Mesenchymal stem cell (in vitro differentiated cells and primary cell): ENCODE results near the gene THNSL1.
A peak's percentile ranks its signal among the peaks of the same experiment; 100 is the strongest.

Experiments
- DNase-seq: peaks from one replicate; pipeline ENCODE4 v3.0.0-alpha.2; 2013
- H2AFZ ChIP-seq: one replicate; pipeline ENCODE4 v1.6.1; 2013; ENCODE audit warnings: low read depth, mild to moderate bottlenecking, control low read depth, inconsistent platforms, low read length, moderate library complexity
- H2AK5ac ChIP-seq: 2 replicates; pipeline ENCODE4 v1.6.1; 2013; ENCODE audit warnings: low read length, moderate library complexity, mild to moderate bottlenecking, inconsistent platforms; ENCODE audit not compliant: severe bottlenecking
- H2BK120ac ChIP-seq: one replicate; pipeline ENCODE4 v1.6.1; 2013; ENCODE audit warnings: low read depth, mild to moderate bottlenecking, inconsistent platforms, low read length, moderate library complexity
- H2BK12ac ChIP-seq, 2 experiments: one replicate each; pipeline ENCODE4 v1.6.1; 2013; ENCODE audit warnings: inconsistent platforms in 2 of 2, low read length in 2 of 2, mild to moderate bottlenecking in 2 of 2, moderate library complexity in 2 of 2, control low read depth in 1 of 2
- H2BK15ac ChIP-seq: one replicate; pipeline ENCODE4 v1.6.1; 2013; ENCODE audit warnings: mild to moderate bottlenecking, low read depth, inconsistent platforms; ENCODE audit not compliant: poor library complexity, severe bottlenecking
- H2BK5ac ChIP-seq: 2 replicates; pipeline ENCODE4 v1.6.1; 2013; ENCODE audit warnings: low read depth, mild to moderate bottlenecking, low read length, control low read depth, inconsistent platforms; ENCODE audit not compliant: poor library complexity, severe bottlenecking
- H3K14ac ChIP-seq, 2 experiments: one replicate each; pipeline ENCODE4 v1.6.1; 2013; ENCODE audit warnings: inconsistent platforms in 2 of 2, low read length in 2 of 2, control low read depth in 1 of 2, mild to moderate bottlenecking in 1 of 2, moderate library complexity in 1 of 2
- H3K18ac ChIP-seq, 2 experiments: one replicate each; pipeline ENCODE4 v1.6.1; 2013; ENCODE audit warnings: inconsistent platforms in 2 of 2, low read length in 2 of 2, control low read depth in 1 of 2, low read depth in 1 of 2, mild to moderate bottlenecking in 1 of 2
- H3K23ac ChIP-seq, 2 experiments: one replicate each; pipeline ENCODE4 v1.6.1; 2013; ENCODE audit warnings: inconsistent platforms in 2 of 2, low read length in 2 of 2, mild to moderate bottlenecking in 2 of 2, moderate library complexity in 2 of 2, control low read depth in 1 of 2
- H3K27ac ChIP-seq: 2 replicates; pipeline ENCODE4 v1.5.1; 2013; ENCODE audit warnings: mild to moderate bottlenecking, moderate library complexity, low read length, control low read depth, inconsistent platforms; ENCODE audit not compliant: poor library complexity, severe bottlenecking
- H3K27me3 ChIP-seq, 2 experiments: 2 replicates each; pipeline versions ENCODE4 v1.6.1 to v1.7.0; 2013; ENCODE audit warnings: low read length in 2 of 2, mild to moderate bottlenecking in 2 of 2, moderate library complexity in 2 of 2, control low read depth in 1 of 2, inconsistent platforms in 1 of 2; ENCODE audit not compliant: control insufficient read depth in 1 of 2, insufficient read depth in 1 of 2
- H3K36me3 ChIP-seq, 2 experiments: 2 replicates each; pipeline versions ENCODE4 v1.6.1 to v1.7.0; 2013; ENCODE audit warnings: low read length in 2 of 2, control low read depth in 1 of 2, inconsistent platforms in 1 of 2, low read depth in 1 of 2, mild to moderate bottlenecking in 1 of 2; ENCODE audit not compliant: insufficient read depth in 2 of 2, control insufficient read depth in 1 of 2
- H3K4ac ChIP-seq, 2 experiments: one replicate each; pipeline ENCODE4 v1.6.1; 2013; ENCODE audit warnings: inconsistent platforms in 2 of 2, low read length in 2 of 2, mild to moderate bottlenecking in 2 of 2, moderate library complexity in 2 of 2, control low read depth in 1 of 2, low read depth in 1 of 2
- H3K4me1 ChIP-seq: 2 replicates; pipeline ENCODE4 v1.6.1; 2013; ENCODE audit warnings: low read depth, low read length, control low read depth; ENCODE audit not compliant: control insufficient read depth, insufficient read depth
- H3K4me2 ChIP-seq: 2 replicates; pipeline ENCODE4 v1.6.1; 2013; ENCODE audit warnings: low read length, mild to moderate bottlenecking, inconsistent platforms; ENCODE audit not compliant: poor library complexity, severe bottlenecking
- H3K4me3 ChIP-seq, 2 experiments: 2 replicates each; pipeline versions ENCODE4 v1.5.1 to v1.7.0; 2013; ENCODE audit warnings: low read length in 2 of 2, mild to moderate bottlenecking in 2 of 2, control low read depth in 1 of 2, low read depth in 1 of 2; ENCODE audit not compliant: insufficient read depth in 1 of 2
- H3K79me1 ChIP-seq: replicated peaks from 2 replicates; pipeline ENCODE4 v1.6.1; 2013; ENCODE audit warnings: mild to moderate bottlenecking, control low read depth, low read length, inconsistent platforms; ENCODE audit not compliant: poor library complexity, severe bottlenecking
- H3K9ac ChIP-seq: 2 replicates; pipeline ENCODE4 v1.7.0; 2013; ENCODE audit warnings: mild to moderate bottlenecking, low read length, moderate library complexity
- H3K9me3 ChIP-seq: 2 replicates; pipeline ENCODE4 v1.7.0; 2013; ENCODE audit warnings: mild to moderate bottlenecking, low read length; ENCODE audit not compliant: control insufficient read depth
- H4K8ac ChIP-seq: one replicate; pipeline ENCODE4 v1.6.1; 2013; ENCODE audit warnings: inconsistent platforms, mild to moderate bottlenecking, low read length, moderate library complexity
- H4K91ac ChIP-seq: one replicate; pipeline ENCODE4 v1.6.1; 2013; ENCODE audit warnings: mild to moderate bottlenecking, low read length, inconsistent platforms
- WGBS: methylation state at CpG from one replicate; pipeline ENCODE4 v1.1.7; 2013; ENCODE audit warnings: mixed read lengths; 5-methylcytosine and 5-hydroxymethylcytosine counted together

THNSL1 gene

GRCh38 chr10:24969841-24970281, 46.6 kb upstream of the THNSL1 start:
- Histone ChIP-seq H3K27ac (no peak overlapping the region), H3K9ac (peak overlapping the region; percentile 78), H3K27me3 (no peaks in the 10 kb centered on the region), H3K36me3 (no peaks in the 10 kb centered on the region), H3K4ac (no peak overlapping the region), H3K4me1 (no peaks in the 10 kb centered on the region), H3K23ac (no peak overlapping the region), H2BK15ac (no peak overlapping the region), H2BK12ac (no peak overlapping the region), H2BK5ac (no peak overlapping the region), H3K18ac (no peak overlapping the region), H4K91ac (no peak overlapping the region), H3K14ac (no peak overlapping the region), H2AFZ (no peak overlapping the region), H2BK120ac (no peak overlapping the region), H4K8ac (no peak overlapping the region), H3K4me2 (no peak overlapping the region), H3K79me1 (no peaks in the 10 kb centered on the region), H2AK5ac (no peak overlapping the region), H3K9me3 (no peaks in the 10 kb centered on the region), H3K4me3 (peak overlapping the region in 1 of 2 experiments; percentile 25)
- 97% methylated on average over 2 of the region's 2 CpGs for WGBS
- DNase-seq: no peak

GRCh38 chr10:24971374-24971773, 45.0 kb upstream of the THNSL1 start:
- H3K4me2 ChIP-seq: no peak overlapping the region
- H3K9ac ChIP-seq: no peak overlapping the region
- H2BK15ac ChIP-seq: no peak overlapping the region
- H3K4me1 ChIP-seq: no peaks in the 10 kb centered on the region
- H3K4ac ChIP-seq: no peak overlapping the region
- no peaks in the 10 kb centered on the region for H3K27me3 ChIP-seq
- no peaks in the 10 kb centered on the region for H3K79me1 ChIP-seq
- H2BK12ac ChIP-seq: no peak overlapping the region
- H3K36me3 ChIP-seq: no peaks in the 10 kb centered on the region
- H3K27ac ChIP-seq: no peak overlapping the region
- H3K4me3 ChIP-seq: no peak overlapping the region
- H2BK120ac ChIP-seq: no peak overlapping the region
- H3K14ac ChIP-seq: no peak overlapping the region
- H2AFZ ChIP-seq: no peak overlapping the region
- no peak overlapping the region for H3K18ac ChIP-seq
- no peak overlapping the region for H4K8ac ChIP-seq
- no peaks in the 10 kb centered on the region for H3K9me3 ChIP-seq
- H3K23ac ChIP-seq: no peak overlapping the region
- no peak for DNase-seq
- no peak overlapping the region for H2AK5ac ChIP-seq
- no peak overlapping the region for H4K91ac ChIP-seq
- H2BK5ac ChIP-seq: no peak overlapping the region

GRCh38 chr10:24973163-24973562, 43.2 kb upstream of the THNSL1 start:
- WGBS: 95% methylated on average over 4 of the region's 5 CpGs
- Histone ChIP-seq H3K27me3 (no peaks in the 10 kb centered on the region), H3K9me3 (no peaks in the 10 kb centered on the region)

GRCh38 chr10:24974976-24975375, 41.4 kb upstream of the THNSL1 start:
- H2AK5ac ChIP-seq: no peak overlapping the region
- DNase-seq: peak; percentile 56
- no peak overlapping the region for H4K91ac ChIP-seq

More at GRCh38 chr10:24973163-24973562, 43.2 kb upstream of the THNSL1 start:
- Histone ChIP-seq H4K91ac (no peak overlapping the region), H3K14ac (no peak overlapping the region), H4K8ac (no peak overlapping the region), H2AFZ (no peak overlapping the region), H2BK12ac (no peak overlapping the region), H3K18ac (no peak overlapping the region), H2AK5ac (no peak overlapping the region), H3K9ac (peak overlapping the region; percentile 16), H3K36me3 (no peaks in the 10 kb centered on the region), H3K79me1 (no peaks in the 10 kb centered on the region), H3K4me1 (no peaks in the 10 kb centered on the region), H2BK5ac (no peak overlapping the region), H3K4me2 (no peak overlapping the region), H2BK120ac (no peak overlapping the region), H3K27ac (no peak overlapping the region), H2BK15ac (no peak overlapping the region), H3K4ac (no peak overlapping the region), H3K4me3 (no peak overlapping the region), H3K23ac (no peak overlapping the region)
- no peak for DNase-seq

More at GRCh38 chr10:24974976-24975375, 41.4 kb upstream of the THNSL1 start:
- Histone ChIP-seq H2BK120ac (no peak overlapping the region), H3K4ac (no peak overlapping the region), H3K9ac (peak overlapping the region; percentile 58), H4K8ac (no peak overlapping the region), H2AFZ (no peak overlapping the region), H3K36me3 (no peaks in the 10 kb centered on the region), H3K18ac (peak overlapping the region in 1 of 2 experiments; percentile 29), H2BK15ac (no peak overlapping the region), H2BK5ac (no peak overlapping the region), H3K14ac (no peak overlapping the region), H3K9me3 (no peaks in the 10 kb centered on the region), H3K27ac (no peak overlapping the region), H2BK12ac (no peak overlapping the region), H3K4me2 (no peak overlapping the region), H3K79me1 (no peaks in the 10 kb centered on the region), H3K4me3 (peak overlapping the region in 1 of 2 experiments; percentile 38), H3K4me1 (no peaks in the 10 kb centered on the region), H3K23ac (no peak overlapping the region), H3K27me3 (no peaks in the 10 kb centered on the region)
- 50% methylated on average over 2 of the region's 2 CpGs for WGBS
